Upper lobe of left lung (tissue), 4 donors: ENCODE data around the gene SOX9.

ENCODE experiments used
- EP300 ChIP-seq, 4 donors: sonication (generic); formaldehyde crosslinking; IDR thresholded peaks; one replicate each; pipeline ENCODE4 v1.5.1; 2017; ENCODE audit warnings: antibody characterized with exemption in 4 of 4, control low read depth in 2 of 4
- TF ChIP-seq, protein P1 (sequence below), 6 experiments: fragments of 450-650 bp in 4 of 6; fragments of 200-600 bp in 2 of 6; sonication (generic) in 2 of 6; IDR thresholded peaks; one replicate each; pipeline ENCODE4 v1.5.1; 2016 to 2019; ENCODE audit warnings: antibody characterized with exemption in 6 of 6

DNA sequence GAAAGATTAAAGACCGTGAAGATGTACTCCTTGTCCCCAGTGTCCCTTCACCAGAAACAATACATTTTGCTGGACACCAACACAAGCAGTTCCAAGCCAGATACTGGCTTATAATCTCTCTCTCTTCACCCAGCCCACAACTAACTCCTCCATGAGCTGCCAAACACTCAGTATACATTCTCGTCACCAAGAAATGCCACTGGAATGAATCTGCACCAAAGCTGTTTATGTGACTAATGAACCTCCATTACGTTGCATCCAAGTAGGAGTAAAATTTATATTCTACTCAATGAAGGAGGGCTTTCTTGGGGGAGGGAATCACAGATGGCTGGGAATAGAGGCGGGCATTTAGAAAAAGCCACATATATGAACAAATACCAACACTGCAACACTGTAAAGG, 20.9 kb upstream of the SOX9 start:
- TF ChIP-seq, protein P1, sequence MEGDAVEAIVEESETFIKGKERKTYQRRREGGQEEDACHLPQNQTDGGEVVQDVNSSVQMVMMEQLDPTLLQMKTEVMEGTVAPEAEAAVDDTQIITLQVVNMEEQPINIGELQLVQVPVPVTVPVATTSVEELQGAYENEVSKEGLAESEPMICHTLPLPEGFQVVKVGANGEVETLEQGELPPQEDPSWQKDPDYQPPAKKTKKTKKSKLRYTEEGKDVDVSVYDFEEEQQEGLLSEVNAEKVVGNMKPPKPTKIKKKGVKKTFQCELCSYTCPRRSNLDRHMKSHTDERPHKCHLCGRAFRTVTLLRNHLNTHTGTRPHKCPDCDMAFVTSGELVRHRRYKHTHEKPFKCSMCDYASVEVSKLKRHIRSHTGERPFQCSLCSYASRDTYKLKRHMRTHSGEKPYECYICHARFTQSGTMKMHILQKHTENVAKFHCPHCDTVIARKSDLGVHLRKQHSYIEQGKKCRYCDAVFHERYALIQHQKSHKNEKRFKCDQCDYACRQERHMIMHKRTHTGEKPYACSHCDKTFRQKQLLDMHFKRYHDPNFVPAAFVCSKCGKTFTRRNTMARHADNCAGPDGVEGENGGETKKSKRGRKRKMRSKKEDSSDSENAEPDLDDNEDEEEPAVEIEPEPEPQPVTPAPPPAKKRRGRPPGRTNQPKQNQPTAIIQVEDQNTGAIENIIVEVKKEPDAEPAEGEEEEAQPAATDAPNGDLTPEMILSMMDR (IDR thresholded peaks at IDR 0.05), result no peak
- TF ChIP-seq EP300 (IDR thresholded peaks at IDR 0.05), result no peak
